Vagina (tissue), 2 donors: Measurements from ENCODE around the gene IL4.

Source experiments
- CTCF ChIP-seq, 3 experiments: fragments of 450-650 bp in 2 of 3; fragments of 200-600 bp in 1 of 3; sonication (generic) in 1 of 3; IDR thresholded peaks; one replicate each; pipeline ENCODE4 v1.5.1; 2017 to 2019; ENCODE audit warnings: antibody characterized with exemption in 3 of 3, mild to moderate bottlenecking in 2 of 3, moderate library complexity in 2 of 3
- POLR2AphosphoS5 ChIP-seq, 2 donors: sonication (generic); formaldehyde crosslinking; IDR thresholded peaks; one replicate each; pipeline ENCODE4 v1.9.0; 2017; ENCODE audit warnings: antibody characterized with exemption in 2 of 2, mild to moderate bottlenecking in 2 of 2, low read depth in 1 of 2; ENCODE audit not compliant: insufficient read depth in 1 of 2

- TF ChIP-seq CTCF (IDR thresholded peaks at IDR 0.05) (peak in 2 of 3 experiments; percentile 10 to 18), POLR2AphosphoS5 (IDR thresholded peaks at IDR 0.05; ENCODE audit: insufficient read depth in 1 of 2, low read depth in 1 of 2) (no peak)
Observed at GRCh38 chr5:132714456-132715307, 40.9 kb downstream of the IL4 start.
